Mucosa of descending colon (tissue), 3 donors: ENCODE results near the gene CDSN. TPM values are rescaled to one million over a fixed set of nuclear protein-coding genes. Genes with fewer than 3 reads are reported as not detected.

Experiments
- ATAC-seq: fragments of 200-7000 bp; cut with Tn5 transposase; one replicate; pipeline ENCODE4 v1.9.1; 2020; ENCODE audit warnings: mild to moderate bottlenecking, moderate library complexity
- DNase-seq, 3 donors: peaks; one replicate each; pipeline ENCODE4 v3.0.0-alpha.2; 2020
- H3K36me3 ChIP-seq: fragments of 200-600 bp; one replicate; pipeline ENCODE4 v1.8.0; 2021; ENCODE audit warnings: low read depth, mild to moderate bottlenecking
- H3K4me1 ChIP-seq: fragments of 200-600 bp; one replicate; pipeline ENCODE4 v1.8.0; 2021; ENCODE audit warnings: low read depth, mild to moderate bottlenecking
- H3K4me3 ChIP-seq: fragments of 200-600 bp; one replicate; pipeline ENCODE4 v1.8.0; 2021; ENCODE audit warnings: mild to moderate bottlenecking
- H3K9me3 ChIP-seq: fragments of 200-600 bp; one replicate; pipeline ENCODE4 v1.8.0; 2021; ENCODE audit warnings: mild to moderate bottlenecking
- CTCF ChIP-seq: fragments of 200-600 bp; IDR thresholded peaks from one replicate; pipeline ENCODE4 v1.8.0; 2022; ENCODE audit warnings: antibody characterized with exemption, mild to moderate bottlenecking
- intact Hi-C, 2 donors: fragments of 100-400 bp; cut with DNase I in 1 of 2; cut with micrococcal nuclease in 1 of 2; formaldehyde crosslinking; loops; one replicate each; pipeline versions ENCODE4 v1.11.0 to v1.11.1; 2022; cut with DNase I, micrococcal nuclease
- total RNA-seq, 3 donors: library from RNA; stranded (reverse); fragmentation: NEBNext Ultra II Directional in 2 of 3; extraction: Animal tissue kit (Norgen Biotek cat#: 25700) in 2 of 3; gene quantifications; one replicate each; pipeline versions ENCODE4 v1.2.1 to v1.2.4, GENCODE V29; 2021 to 2023
- donor health status: DM: no; HTN: no; CAD: no; lungs with moderate emphysema.
- donor health status: DM: no; HTN: no; CAD: no.
- donor health status: DM: no; HTN: yes; CAD: no.

CDSN gene
- total RNA-seq, 3 donors from 2014 or later = not detected

GRCh38 chr6:31098449-31098938 is 21.8 kb downstream of the CDSN start:
- ATAC-seq (no peak), DNase-seq (no peak)
- no peaks in the 10 kb centered on the region for H3K36me3 ChIP-seq
- no peaks in the 10 kb centered on the region for H3K9me3 ChIP-seq
- H3K4me3 ChIP-seq = no peak overlapping the region
- no peak for TF ChIP-seq CTCF
- peaks cover 8% of the 10 kb centered on the region for H3K4me1 ChIP-seq
- intact Hi-C loops = no loop called here

DNA sequence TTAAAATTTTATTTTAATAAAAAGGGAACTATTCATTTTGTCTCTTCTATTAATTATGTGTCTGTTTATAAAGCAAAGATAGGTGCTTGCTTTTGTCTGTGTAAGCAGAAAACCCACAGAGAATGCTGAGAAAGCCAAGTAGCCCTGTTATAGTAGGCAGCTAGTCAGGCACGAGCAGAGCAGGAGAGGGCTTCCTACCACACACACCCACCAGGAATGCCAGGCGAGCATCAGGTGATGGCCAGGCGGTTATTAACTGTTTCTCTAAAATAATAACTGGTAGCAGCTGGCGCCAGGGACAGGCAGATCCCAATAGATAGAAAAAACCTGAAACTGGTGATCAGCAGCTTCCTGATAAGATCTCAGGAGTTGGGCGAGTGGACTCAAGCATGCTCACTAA is 23.6 kb downstream of the CDSN start:
- Histone ChIP-seq H3K4me1 (peaks cover 12% of the 10 kb centered on the region), H3K4me3 (no peak overlapping the region), H3K9me3 (no peaks in the 10 kb centered on the region), H3K36me3 (no peaks in the 10 kb centered on the region)
- ATAC-seq = no peak
- DNase-seq = no peak
- intact Hi-C loops = no loop called here
- TF ChIP-seq CTCF = no peak

DNA sequence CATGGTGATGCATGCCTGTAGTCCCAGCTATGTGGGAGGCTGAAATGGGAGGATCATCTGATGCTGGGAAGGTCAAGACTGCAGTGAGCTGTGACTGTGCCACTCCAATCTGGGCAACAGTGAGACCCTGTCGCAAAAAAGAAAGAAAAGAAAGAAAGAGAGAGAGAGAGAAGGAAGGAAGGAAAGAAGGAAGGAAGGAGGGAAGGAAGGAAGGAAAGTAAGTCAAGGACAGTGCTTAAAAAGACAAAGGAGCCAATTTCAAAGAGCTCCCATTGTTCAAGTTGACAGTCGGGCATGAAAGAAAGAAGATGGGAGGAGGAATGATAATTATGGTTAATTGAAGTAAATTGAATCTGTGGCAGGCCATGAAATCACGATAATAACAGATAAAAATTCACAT is 24.0 kb downstream of the CDSN start:
- ATAC-seq (no peak), DNase-seq (no peak)
- Histone ChIP-seq H3K4me3 (no peak overlapping the region), H3K9me3 (no peaks in the 10 kb centered on the region), H3K36me3 (no peaks in the 10 kb centered on the region), H3K4me1 (peaks cover 14% of the 10 kb centered on the region)
- TF ChIP-seq CTCF = no peak
- intact Hi-C loops = no loop called here

- Histone ChIP-seq H3K36me3 (no peaks in the 10 kb centered on the region), H3K4me1 (peaks cover 15% of the 10 kb centered on the region), H3K4me3 (no peak overlapping the region), H3K9me3 (no peaks in the 10 kb centered on the region)
- intact Hi-C loops = no loop called here
- no peak for TF ChIP-seq CTCF
- ATAC-seq (peak; percentile 75), DNase-seq (peak in 1 of 3 donors; percentile 40)
Measured at GRCh38 chr6:31094389-31094881, 25.8 kb downstream of the CDSN start.

GRCh38 chr6:31092769-31093505 is 27.3 kb downstream of the CDSN start:
- H3K4me1 ChIP-seq = peaks cover 15% of the 10 kb centered on the region
- ATAC-seq = peak; percentile 50
- H3K36me3 ChIP-seq = no peaks in the 10 kb centered on the region
- no peak for DNase-seq
- intact Hi-C loops = no loop called here
- H3K4me3 ChIP-seq = no peak overlapping the region
- no peak for TF ChIP-seq CTCF
- H3K9me3 ChIP-seq = no peaks in the 10 kb centered on the region
